ENCODE data around the gene JARID2.

DNA sequence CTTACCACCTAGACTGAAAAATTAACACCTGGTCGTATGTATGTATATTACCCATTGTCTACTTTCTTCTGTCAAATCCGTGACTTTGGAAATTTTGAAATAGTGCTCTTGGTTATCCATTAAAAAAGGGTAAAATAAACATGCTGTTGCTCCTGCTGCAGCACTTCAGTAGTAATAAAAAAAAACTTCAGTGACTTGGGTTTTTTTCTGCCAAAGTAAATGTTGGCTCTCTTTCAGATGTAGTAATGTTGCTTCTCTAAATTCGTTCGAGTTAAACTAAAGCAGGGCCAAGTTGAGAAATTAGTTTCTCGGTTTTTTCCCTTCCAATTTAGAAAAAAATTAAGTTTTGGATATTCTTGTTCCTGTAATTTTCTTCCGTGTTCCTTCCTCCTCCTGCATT is 34.2 kb downstream of the JARID2 start:
- TF ChIP-seq REST (IDR thresholded peaks at IDR 0.05; ENCODE audit: insufficient read depth in 1 of 2, low read depth in 2 of 2, low read length in 1 of 2) = no peak
- TF ChIP-seq, protein P1, sequence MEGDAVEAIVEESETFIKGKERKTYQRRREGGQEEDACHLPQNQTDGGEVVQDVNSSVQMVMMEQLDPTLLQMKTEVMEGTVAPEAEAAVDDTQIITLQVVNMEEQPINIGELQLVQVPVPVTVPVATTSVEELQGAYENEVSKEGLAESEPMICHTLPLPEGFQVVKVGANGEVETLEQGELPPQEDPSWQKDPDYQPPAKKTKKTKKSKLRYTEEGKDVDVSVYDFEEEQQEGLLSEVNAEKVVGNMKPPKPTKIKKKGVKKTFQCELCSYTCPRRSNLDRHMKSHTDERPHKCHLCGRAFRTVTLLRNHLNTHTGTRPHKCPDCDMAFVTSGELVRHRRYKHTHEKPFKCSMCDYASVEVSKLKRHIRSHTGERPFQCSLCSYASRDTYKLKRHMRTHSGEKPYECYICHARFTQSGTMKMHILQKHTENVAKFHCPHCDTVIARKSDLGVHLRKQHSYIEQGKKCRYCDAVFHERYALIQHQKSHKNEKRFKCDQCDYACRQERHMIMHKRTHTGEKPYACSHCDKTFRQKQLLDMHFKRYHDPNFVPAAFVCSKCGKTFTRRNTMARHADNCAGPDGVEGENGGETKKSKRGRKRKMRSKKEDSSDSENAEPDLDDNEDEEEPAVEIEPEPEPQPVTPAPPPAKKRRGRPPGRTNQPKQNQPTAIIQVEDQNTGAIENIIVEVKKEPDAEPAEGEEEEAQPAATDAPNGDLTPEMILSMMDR (IDR thresholded peaks at IDR 0.05) = no peak
- TF ChIP-seq POLR2AphosphoS5 (IDR thresholded peaks at IDR 0.05; ENCODE audit: low read depth, low read length) = no peak
